Kidney epithelial cell (primary cell): ENCODE results near the gene SEC61A2. TPM values are rescaled to one million over a fixed set of nuclear protein-coding genes. Genes with fewer than 3 reads are reported as not detected.
A peak's percentile ranks its signal among the peaks of the same experiment; 100 is the strongest.

Experiments
- DNase-seq: peaks from one replicate; pipeline ENCODE4 v3.0.0-alpha.2; 2010; ENCODE audit warnings: low read depth
- H3K27me3 ChIP-seq: 2 replicates; pipeline ENCODE4 v1.6.0; 2011; ENCODE audit warnings: low read length; ENCODE audit not compliant: control insufficient read depth, insufficient read depth
- H3K36me3 ChIP-seq: 2 replicates; pipeline ENCODE4 v1.5.1; 2011; ENCODE audit warnings: low read length; ENCODE audit not compliant: control insufficient read depth, insufficient read depth
- H3K4me3 ChIP-seq: 2 replicates; pipeline ENCODE4 v1.5.1; 2011; ENCODE audit warnings: low read depth, mild to moderate bottlenecking, control low read depth, low read length
- CTCF ChIP-seq: IDR thresholded peaks from 2 replicates; pipeline ENCODE4 v1.5.1; 2011; ENCODE audit warnings: mild to moderate bottlenecking, moderate library complexity, low read length, control low read depth, inconsistent platforms; ENCODE audit not compliant: insufficient read depth, poor library complexity, severe bottlenecking
- total RNA-seq: library from RNA; depleted of rRNA; stranded (reverse); fragments of >200 nt; gene quantifications from 2 replicates; pipeline ENCODE4 v1.2.3, GENCODE V29; 2015

The SEC61A2 gene
- total RNA-seq, 1 donor from 2014 or later: 7.6 TPM

DNA sequence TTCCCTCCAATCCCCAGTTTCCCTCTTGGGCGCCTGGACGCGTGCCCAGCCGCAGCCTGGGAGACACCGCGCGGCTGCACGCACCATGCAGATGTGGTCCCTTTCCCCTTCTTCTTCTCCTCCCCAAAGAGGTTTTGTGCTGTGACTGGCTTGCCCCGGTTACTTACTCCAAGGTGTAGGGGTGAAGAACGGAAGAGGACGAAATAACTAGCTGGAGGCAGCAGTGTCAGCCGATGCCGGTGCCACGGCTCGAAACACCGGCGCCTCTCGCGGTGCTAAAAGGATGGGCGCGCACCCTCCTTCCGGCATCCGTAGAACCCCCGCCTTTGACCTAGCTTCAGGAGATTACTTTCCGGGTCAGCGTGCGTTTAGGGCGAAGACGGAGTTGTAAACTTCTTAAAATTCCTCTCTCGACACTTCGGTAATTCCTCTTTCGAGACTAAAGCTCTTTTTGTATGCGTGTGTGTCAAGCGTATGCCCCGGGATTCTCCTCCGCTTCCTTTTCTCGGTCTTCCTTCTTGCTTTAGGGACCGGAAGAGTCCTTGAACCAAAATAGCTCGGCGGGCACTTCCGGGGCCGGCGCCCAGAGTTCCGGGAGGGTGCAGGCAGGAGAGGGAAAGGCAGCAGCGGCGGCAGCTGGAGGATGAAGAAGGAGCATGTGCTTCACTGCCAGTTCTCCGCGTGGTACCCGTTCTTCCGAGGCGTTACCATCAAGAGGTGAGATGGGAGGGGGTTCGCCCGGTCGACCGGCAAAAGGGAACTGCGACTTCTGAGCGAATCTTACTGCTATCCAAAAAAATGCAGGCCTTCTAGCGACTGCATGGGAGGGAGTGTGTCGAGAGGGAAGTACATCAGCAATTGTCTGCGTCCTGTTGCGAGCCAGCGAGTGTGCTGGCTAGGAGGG is 66.4 kb downstream of the SEC61A2 start, which contains the start of the genes CDC123 and NUDT5:
Gene CDC123, plus strand, starts transcription at position 586 of the 904 bp plus-strand sequence. Its CDS starts 58 bp downstream, at position 644.
Gene NUDT5, minus strand, starts transcription at position 289 of the 904 bp plus-strand sequence. CDS start 9,600 bp downstream, outside the sequence.
- peak within 1 kb of the TSS; percentile 95 for H3K4me3 ChIP-seq
- no peak for TF ChIP-seq CTCF
- DNase-seq: peak; percentile 65

GRCh38 chr10:12196531-12197211 is 67.2 kb downstream of the SEC61A2 start:
- DNase-seq: no peak
- no peaks in the 10 kb centered on the region for H3K27me3 ChIP-seq
- H3K36me3 ChIP-seq: no peaks in the 10 kb centered on the region
- no peak for TF ChIP-seq CTCF
- H3K4me3 ChIP-seq: peak overlapping the region; percentile 95

More for the DNA sequence above, 66.4 kb downstream of the SEC61A2 start, which contains the start of the genes CDC123 and NUDT5:
- Histone ChIP-seq H3K27me3 (no peaks in the 10 kb centered on the region), H3K36me3 (no peaks in the 10 kb centered on the region)

DNA sequence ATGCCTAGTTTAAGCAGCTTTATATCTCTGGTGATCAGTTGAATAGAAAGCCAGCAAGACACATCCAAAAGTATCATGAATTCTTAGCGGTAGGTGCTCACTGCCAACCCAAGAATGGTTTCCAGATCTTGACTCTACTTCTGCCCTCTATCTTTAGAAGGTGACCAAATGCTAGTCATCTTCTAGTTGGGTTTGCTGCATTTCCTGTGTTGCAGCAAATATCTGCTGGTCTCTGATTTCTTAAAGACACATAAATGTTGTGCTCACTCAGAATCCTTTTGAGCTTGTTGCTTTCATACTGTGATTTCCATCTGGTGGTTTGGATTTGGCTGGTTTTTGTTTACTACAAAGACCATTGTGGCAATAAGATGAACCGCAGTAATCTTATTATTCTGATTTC is 68.7 kb downstream of the SEC61A2 start:
- H3K36me3 ChIP-seq: peaks cover 1% of the 10 kb centered on the region
- TF ChIP-seq CTCF: no peak
- H3K4me3 ChIP-seq: no peak overlapping the region
- H3K27me3 ChIP-seq: no peaks in the 10 kb centered on the region
- DNase-seq: no peak

- H3K36me3 ChIP-seq: peaks cover 1% of the 10 kb centered on the region
- TF ChIP-seq CTCF: no peak
- no peak overlapping the region for H3K4me3 ChIP-seq
- H3K27me3 ChIP-seq: no peaks in the 10 kb centered on the region
- no peak for DNase-seq
Observed at GRCh38 chr10:12200850-12201249, 71.4 kb downstream of the SEC61A2 start.

DNA sequence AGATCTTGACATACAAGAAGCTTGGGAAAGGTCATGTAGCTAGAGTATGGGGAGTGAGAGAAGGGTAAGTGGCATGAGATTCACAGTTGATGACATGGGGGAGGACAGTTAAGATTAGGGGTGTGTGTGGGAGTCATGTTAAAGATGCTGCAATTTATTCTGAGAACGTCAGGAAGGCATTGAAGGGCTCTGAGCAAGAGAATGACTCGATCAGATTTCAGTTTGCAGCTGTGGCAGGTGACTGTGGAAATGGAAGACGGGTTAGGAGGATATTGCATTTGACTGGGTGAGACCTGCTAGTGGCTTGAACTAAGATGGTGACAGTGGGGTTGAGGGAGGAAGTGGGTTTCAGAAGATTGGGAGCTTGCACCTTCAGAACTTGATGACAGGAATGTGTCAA is 72.1 kb downstream of the SEC61A2 start:
- H3K4me3 ChIP-seq: no peak overlapping the region
- H3K36me3 ChIP-seq: peaks cover 1% of the 10 kb centered on the region
- no peaks in the 10 kb centered on the region for H3K27me3 ChIP-seq
- DNase-seq: no peak
- no peak for TF ChIP-seq CTCF
